Measurements from ENCODE around the gene CD226.
A peak's percentile ranks its signal among the peaks of the same experiment; 100 is the strongest.
"Not testable (repeated sequence)": the region's sequence is repeated elsewhere in the genome, so short reads cannot be mapped to it uniquely, and the experiment has no call there.

The CD226 gene

GRCh38 chr18:69838620-69839411, 108.9 kb downstream of the CD226 start:
- TF ChIP-seq EZH2phosphoT487 (IDR thresholded peaks at IDR 0.05; ENCODE audit: low read depth), result no peak
- no peak for TF ChIP-seq CTCF (IDR thresholded peaks at IDR 0.05; ENCODE audit: low read depth, low read length)
- peak overlapping the region; percentile 78 for H3K27ac ChIP-seq (ENCODE audit: low read length)
- H3K9me3 ChIP-seq (ENCODE audit: insufficient read depth, low read length), result no peaks in the 10 kb centered on the region
- H3K4me1 ChIP-seq (ENCODE audit: low read length), result peaks cover 34% of the 10 kb centered on the region
- H3K9ac ChIP-seq (ENCODE audit: low read length), result peak overlapping the region; percentile 65
- peaks cover 6% of the 10 kb centered on the region; the same call in 1 of the 2 replicates for H3K27me3 ChIP-seq (ENCODE audit: low read depth, low read length)
- H3K36me3 ChIP-seq (replicated peaks; ENCODE audit: low read depth, low read length), result no peaks in the 10 kb centered on the region
- peak overlapping the region; percentile 94 for H2AFZ ChIP-seq (ENCODE audit: low read depth, low read length)
- H3K79me2 ChIP-seq (ENCODE audit: low read length), result no peaks in the 10 kb centered on the region
- no peaks in the 10 kb centered on the region for H4K20me1 ChIP-seq (ENCODE audit: insufficient read depth, low read length)
- H3K4me2 ChIP-seq (ENCODE audit: low read length), result peak overlapping the region; percentile 90
- H3K4me3 ChIP-seq (ENCODE audit: low read length), result peak overlapping the region; percentile 74

- Histone ChIP-seq H3K9me3 (ENCODE audit: insufficient read depth, low read length) (no peaks in the 10 kb centered on the region), H3K27ac (ENCODE audit: low read length) (no peak overlapping the region), H3K36me3 (replicated peaks; ENCODE audit: low read depth, low read length) (no peaks in the 10 kb centered on the region), H3K4me2 (ENCODE audit: low read length) (peak overlapping the region; percentile 90), H3K4me1 (ENCODE audit: low read length) (peaks cover 31% of the 10 kb centered on the region), H2AFZ (ENCODE audit: low read depth, low read length) (peak overlapping the region; percentile 94), H4K20me1 (ENCODE audit: insufficient read depth, low read length) (no peaks in the 10 kb centered on the region), H3K27me3 (ENCODE audit: low read depth, low read length) (no peaks in the 10 kb centered on the region), H3K4me3 (ENCODE audit: low read length) (peak overlapping the region; percentile 74), H3K9ac (ENCODE audit: low read length) (peak overlapping the region; percentile 65; the same call in 1 of the 2 replicates), H3K79me2 (ENCODE audit: low read length) (no peaks in the 10 kb centered on the region)
- no peak for TF ChIP-seq CTCF (IDR thresholded peaks at IDR 0.05; ENCODE audit: low read depth, low read length)
- TF ChIP-seq EZH2phosphoT487 (IDR thresholded peaks at IDR 0.05; ENCODE audit: low read depth), result no peak
Observed at GRCh38 chr18:69838003-69838402, 109.7 kb downstream of the CD226 start.

- H3K9me3 ChIP-seq (ENCODE audit: insufficient read depth, low read length), result not testable (repeated sequence)
Observed at GRCh38 chr18:69834980-69835379, 112.7 kb downstream of the CD226 start.

GRCh38 chr18:69830189-69830588, 117.5 kb downstream of the CD226 start:
- H2AFZ ChIP-seq (ENCODE audit: low read depth, low read length), result no peak overlapping the region
- H3K36me3 ChIP-seq (replicated peaks; ENCODE audit: low read depth, low read length), result no peaks in the 10 kb centered on the region
- no peaks in the 10 kb centered on the region for H3K9me3 ChIP-seq (ENCODE audit: insufficient read depth, low read length)
- H3K27ac ChIP-seq (ENCODE audit: low read length), result no peak overlapping the region
- H3K4me3 ChIP-seq (ENCODE audit: low read length), result no peak overlapping the region
- no peak overlapping the region for H3K4me2 ChIP-seq (ENCODE audit: low read length)
- H3K4me1 ChIP-seq (ENCODE audit: low read length), result no peaks in the 10 kb centered on the region
- no peaks in the 10 kb centered on the region for H4K20me1 ChIP-seq (ENCODE audit: insufficient read depth, low read length)
- H3K79me2 ChIP-seq (ENCODE audit: low read length), result no peaks in the 10 kb centered on the region
- TF ChIP-seq CTCF (IDR thresholded peaks at IDR 0.05; ENCODE audit: low read depth, low read length), result no peak
- no peak for TF ChIP-seq EZH2phosphoT487 (IDR thresholded peaks at IDR 0.05; ENCODE audit: low read depth)
- no peak overlapping the region for H3K9ac ChIP-seq (ENCODE audit: low read length)
- no peaks in the 10 kb centered on the region for H3K27me3 ChIP-seq (ENCODE audit: low read depth, low read length)

More at GRCh38 chr18:69834980-69835379, 112.7 kb downstream of the CD226 start:
- H3K27ac ChIP-seq (ENCODE audit: low read length); H3K79me2 ChIP-seq (ENCODE audit: low read length); H3K4me2 ChIP-seq (ENCODE audit: low read length); H3K9ac ChIP-seq (ENCODE audit: low read length); H4K20me1 ChIP-seq (ENCODE audit: insufficient read depth, low read length); H2AFZ ChIP-seq (ENCODE audit: low read depth, low read length); H3K27me3 ChIP-seq (ENCODE audit: low read depth, low read length); H3K4me3 ChIP-seq (ENCODE audit: low read length); H3K36me3 ChIP-seq (replicated peaks; ENCODE audit: low read depth, low read length): not testable (repeated sequence)
- peaks cover 17% of the 10 kb centered on the region for H3K4me1 ChIP-seq (ENCODE audit: low read length)

All from OCI-LY3 (cell line).